AG04449 (cell line): Measurements from ENCODE around the gene LDB1.

Source experiments
- CTCF ChIA-PET: fragments of 350-600 bp; formaldehyde crosslinking; extraction: SDS; loops from one replicate; lab custom pipeline; 2021; ENCODE audit warnings: antibody characterized with exemption; lab: Yijun Ruan, JAX
- POLR2A ChIA-PET: fragments of 400-600, 350-600 bp; formaldehyde crosslinking; extraction: SDS; loops from one replicate; lab custom pipeline; 2020; ENCODE audit warnings: antibody characterized with exemption, inconsistent platforms; lab: Yijun Ruan, JAX
- DNase-seq: peaks from one replicate; pipeline ENCODE4 v3.0.0-alpha.2; 2010; ENCODE audit warnings: low read depth, low spot score
- H3K4me3 ChIP-seq: 2 replicates; pipeline ENCODE4 v1.5.1; 2011; ENCODE audit warnings: low read depth, mild to moderate bottlenecking, control low read depth, low read length
- TF ChIP-seq, protein P1 (sequence below): IDR thresholded peaks from one replicate; pipeline ENCODE4 v1.5.1; 2011; ENCODE audit warnings: mild to moderate bottlenecking, moderate library complexity, low read length, control low read depth, inconsistent platforms; ENCODE audit not compliant: insufficient read depth; ENCODE audit errors: missing control alignments

Gene LDB1

DNA sequence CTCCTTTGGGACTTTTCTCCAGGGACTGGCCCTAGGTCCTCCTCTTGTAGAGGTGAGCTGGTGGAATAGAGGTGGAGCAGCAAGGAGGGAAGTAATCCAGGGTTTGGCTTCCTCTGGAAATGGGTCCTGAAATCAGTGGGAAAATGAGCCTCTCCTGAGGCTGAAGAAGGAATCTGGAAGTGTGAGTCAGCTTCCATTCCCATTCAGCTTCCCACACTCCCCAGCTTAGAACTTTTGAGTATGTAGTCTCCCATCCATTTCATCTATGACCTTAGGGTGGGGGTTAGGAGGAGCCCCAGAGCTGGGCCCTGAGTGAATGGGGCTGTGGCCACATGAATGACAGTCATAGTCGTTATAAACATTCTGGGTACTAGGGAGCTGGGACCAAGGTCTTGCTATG is 17.7 kb downstream of the LDB1 start:
- TF ChIP-seq, protein P1, sequence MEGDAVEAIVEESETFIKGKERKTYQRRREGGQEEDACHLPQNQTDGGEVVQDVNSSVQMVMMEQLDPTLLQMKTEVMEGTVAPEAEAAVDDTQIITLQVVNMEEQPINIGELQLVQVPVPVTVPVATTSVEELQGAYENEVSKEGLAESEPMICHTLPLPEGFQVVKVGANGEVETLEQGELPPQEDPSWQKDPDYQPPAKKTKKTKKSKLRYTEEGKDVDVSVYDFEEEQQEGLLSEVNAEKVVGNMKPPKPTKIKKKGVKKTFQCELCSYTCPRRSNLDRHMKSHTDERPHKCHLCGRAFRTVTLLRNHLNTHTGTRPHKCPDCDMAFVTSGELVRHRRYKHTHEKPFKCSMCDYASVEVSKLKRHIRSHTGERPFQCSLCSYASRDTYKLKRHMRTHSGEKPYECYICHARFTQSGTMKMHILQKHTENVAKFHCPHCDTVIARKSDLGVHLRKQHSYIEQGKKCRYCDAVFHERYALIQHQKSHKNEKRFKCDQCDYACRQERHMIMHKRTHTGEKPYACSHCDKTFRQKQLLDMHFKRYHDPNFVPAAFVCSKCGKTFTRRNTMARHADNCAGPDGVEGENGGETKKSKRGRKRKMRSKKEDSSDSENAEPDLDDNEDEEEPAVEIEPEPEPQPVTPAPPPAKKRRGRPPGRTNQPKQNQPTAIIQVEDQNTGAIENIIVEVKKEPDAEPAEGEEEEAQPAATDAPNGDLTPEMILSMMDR = no peak
- no peak overlapping the region for H3K4me3 ChIP-seq
- DNase-seq = no peak
- CTCF ChIA-PET = interaction anchor here (1.3 to 5.4 kb wide), 5 partner anchors 9 to 30 kb away, joined by 3 to 38 read pairs (median 8); no protein-coding TSS in a partner anchor
- POLR2A ChIA-PET = interaction anchor here (2.5 kb wide), 1 partner anchor 11 kb away, joined by 8 read pairs; no protein-coding TSS in a partner anchor

DNA sequence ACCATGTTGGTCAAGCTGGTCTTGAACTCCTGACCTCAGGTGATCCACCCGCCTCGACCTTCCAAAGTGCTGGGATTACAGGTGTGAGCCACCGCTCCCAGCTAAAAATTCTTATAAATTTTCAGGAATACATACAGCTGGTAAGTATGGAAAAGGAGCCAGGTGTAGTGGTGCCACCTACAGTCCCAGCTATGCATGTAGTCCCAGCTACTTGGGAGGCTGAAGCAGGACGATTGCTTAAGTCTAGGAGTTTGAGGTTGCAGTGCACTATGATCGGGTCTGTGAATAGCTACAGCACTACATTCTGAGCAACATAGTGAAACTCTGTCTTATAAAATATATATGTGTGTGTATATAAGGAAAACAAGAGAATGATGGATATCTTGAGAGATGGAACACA is 19.0 kb downstream of the LDB1 start:
- TF ChIP-seq, protein P1 = no peak
- CTCF ChIA-PET = interaction anchor here (1.3 to 5.4 kb wide), 5 partner anchors 11 to 28 kb away, joined by 3 to 38 read pairs (median 8); no protein-coding TSS in a partner anchor
- POLR2A ChIA-PET = interaction anchor here (1.0 to 1.4 kb wide), 2 partner anchors 9 to 13 kb away, joined by 3 to 5 read pairs; no protein-coding TSS in a partner anchor

DNA sequence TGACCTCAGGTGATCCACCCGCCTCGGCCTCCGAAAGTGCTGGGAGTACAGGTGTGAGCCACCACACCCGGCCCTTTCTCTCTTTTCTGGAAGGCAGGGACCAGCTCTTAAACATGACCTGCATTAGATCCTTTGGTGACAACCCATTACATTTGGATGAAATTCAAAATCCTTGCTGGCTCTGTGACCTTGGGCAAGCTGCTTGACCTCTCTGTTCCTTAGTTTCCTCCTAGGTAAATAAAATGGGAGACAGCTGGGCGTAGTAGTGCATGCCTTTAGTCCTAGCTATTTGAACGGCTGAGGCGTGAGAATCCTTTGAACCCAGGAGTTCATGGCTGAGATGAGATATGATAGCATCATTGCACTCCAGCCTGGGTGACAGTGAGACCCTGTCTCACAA is 23.7 kb downstream of the LDB1 start:
- no peak for DNase-seq
- no peak overlapping the region for H3K4me3 ChIP-seq
- CTCF ChIA-PET = interaction anchor here (0.7 to 6.3 kb wide), 2 partner anchors 23 to 937 kb away, joined by 3 to 47 read pairs; no protein-coding TSS in a partner anchor
- TF ChIP-seq, protein P1 = no peak
- POLR2A ChIA-PET = interaction anchor here (0.5 kb wide), 1 partner anchor 10 kb away, joined by 3 read pairs; no protein-coding TSS in a partner anchor

More for the DNA sequence above, 19.0 kb downstream of the LDB1 start:
- no peak overlapping the region for H3K4me3 ChIP-seq
- DNase-seq = no peak

GRCh38 chr10:102090772-102091171 is 29.4 kb downstream of the LDB1 start:
- POLR2A ChIA-PET = no interaction called here
- CTCF ChIA-PET = interaction anchor here (1.8 kb wide), 1 partner anchor 18 kb away, joined by 7 read pairs; no protein-coding TSS in a partner anchor
- TF ChIP-seq, protein P1 = no peak
- H3K4me3 ChIP-seq = no peak overlapping the region
- DNase-seq = no peak

DNA sequence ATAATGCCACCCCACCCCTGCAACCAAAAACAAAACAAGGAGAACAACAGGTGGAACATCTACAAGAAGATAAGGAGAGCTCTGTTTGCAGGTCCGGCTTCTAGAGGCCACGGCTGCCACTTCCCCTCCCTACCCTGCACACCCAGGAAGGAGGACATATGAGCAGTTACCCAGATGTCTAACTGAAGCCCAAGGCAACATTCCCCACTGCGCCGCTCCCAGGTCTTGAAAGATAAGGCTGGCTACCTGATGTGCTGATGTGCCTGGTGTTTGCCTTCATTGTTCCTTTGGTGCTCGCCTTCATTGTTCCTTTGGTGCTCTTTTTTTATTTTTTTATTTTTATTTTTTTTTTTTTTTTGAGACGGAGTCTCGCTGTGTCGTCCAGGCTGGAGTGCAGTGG is 34.0 kb downstream of the LDB1 start:
- CTCF ChIA-PET = interaction anchor here (0.7 to 1.4 kb wide), 2 partner anchors 13 to 251 kb away, joined by 3 to 11 read pairs; no protein-coding TSS in a partner anchor
- no peak overlapping the region for H3K4me3 ChIP-seq
- TF ChIP-seq, protein P1 = no peak
- POLR2A ChIA-PET = interaction anchor here (0.6 to 0.7 kb wide), 2 partner anchors 8 to 11 kb away, joined by 3 read pairs; no protein-coding TSS in a partner anchor
- no peak for DNase-seq

- POLR2A ChIA-PET = no interaction called here
Observed at GRCh38 chr10:102085336-102085735, 34.8 kb downstream of the LDB1 start.

More at GRCh38 chr10:102085336-102085735, 34.8 kb downstream of the LDB1 start:
- TF ChIP-seq, protein P1 = no peak
- CTCF ChIA-PET = interaction anchor here (0.8 to 1.1 kb wide), 2 partner anchors 11 to 13 kb away, joined by 4 to 7 read pairs; no protein-coding TSS in a partner anchor
- no peak overlapping the region for H3K4me3 ChIP-seq
- no peak for DNase-seq
